Measurements from ENCODE around the gene YBEY. TPM values are rescaled to one million over a fixed set of nuclear protein-coding genes. Genes with fewer than 3 reads are reported as not detected.

YBEY gene
- total and polyA plus RNA-seq, 12 donors = 11.9 to 25.7 (median 16.7) TPM

- 38 to 44% methylated on average over 9 of the region's 9 CpGs for WGBS, 2 donors
- TF ChIP-seq CTCF (IDR thresholded peaks at IDR 0.05) = no peak
- ATAC-seq (peak; percentile 5 to 55 (median 36)), DNase-seq (peak in 1 of 2 donors; percentile 38)
- Histone ChIP-seq H3K4me3 (no peak overlapping the region), H3K27ac (peak overlapping the region; percentile 35 to 87 (median 77)), H3K9me3 (no peaks in the 10 kb centered on the region), H3K4me1 (peaks cover 9 to 37% (median 31%) of the 10 kb centered on the region in 9 donors), H3K36me3 (peaks cover 0 to 26% (median 11%) of the 10 kb centered on the region in 9 donors), H3K27me3 (peaks cover 0 to 13% (median 0%) of the 10 kb centered on the region in 7 donors)
- intact Hi-C loops (cut with DNase I) = no loop called here
These were observed 9.1 kb downstream of the YBEY start for GRCh38 chr21:46295177-46295770.

GRCh38 chr21:46295996-46296752 lies 10.0 kb downstream of the YBEY start:
- Histone ChIP-seq H3K4me1 (peaks cover 9 to 37% (median 31%) of the 10 kb centered on the region in 9 donors), H3K36me3 (peaks cover 0 to 27% (median 10%) of the 10 kb centered on the region in 9 donors), H3K27ac (peak overlapping the region; percentile 35 to 87 (median 78)), H3K4me3 (peak overlapping the region in 7 of 10 donors; percentile 7 to 73 (median 52)), H3K27me3 (peaks cover 0 to 13% (median 0%) of the 10 kb centered on the region in 7 donors), H3K9me3 (no peaks in the 10 kb centered on the region)
- intact Hi-C loops (cut with DNase I) = no loop called here
- no peak for TF ChIP-seq CTCF (IDR thresholded peaks at IDR 0.05)
- DNase-seq (peak; percentile 88 to 92), ATAC-seq (peak; percentile 82 to 97 (median 92))
- 45 to 59% methylated on average over 29 of the region's 29 CpGs for WGBS, 2 donors

GRCh38 chr21:46297338-46298271 lies 11.5 kb downstream of the YBEY start:
- peaks cover 0 to 13% (median 0%) of the 10 kb centered on the region in 7 donors for H3K27me3 ChIP-seq
- intact Hi-C loops (cut with DNase I) = no loop called here
- 3 to 5% methylated on average over 83 to 84 of the region's 84 CpGs for WGBS, 2 donors
- peaks cover 0 to 19% (median 0%) of the 10 kb centered on the region in 9 donors for H3K36me3 ChIP-seq
- no peaks in the 10 kb centered on the region for H3K9me3 ChIP-seq
- peak overlapping the region; percentile 5 to 73 (median 52) for H3K4me3 ChIP-seq
- no peak for TF ChIP-seq CTCF (IDR thresholded peaks at IDR 0.05)
- DNase-seq (peak; percentile 30 to 41), ATAC-seq (peak; percentile 23 to 65 (median 47))
- peak overlapping the region; percentile 67 to 87 (median 78) for H3K27ac ChIP-seq
- H3K4me1 ChIP-seq = peaks cover 9 to 37% (median 31%) of the 10 kb centered on the region in 9 donors

- no peak for DNase-seq
- no peak for ATAC-seq
- H3K36me3 ChIP-seq = peaks cover 0 to 21% (median 0%) of the 10 kb centered on the region in 9 donors
- peaks cover 9 to 37% (median 31%) of the 10 kb centered on the region in 9 donors for H3K4me1 ChIP-seq
- H3K27me3 ChIP-seq = peaks cover 0 to 13% (median 0%) of the 10 kb centered on the region in 7 donors
- intact Hi-C loops (cut with DNase I) = no loop called here
- H3K9me3 ChIP-seq = no peaks in the 10 kb centered on the region
- 87 to 91% methylated on average over 9 of the region's 9 CpGs for WGBS, 2 donors
- H3K4me3 ChIP-seq = no peak overlapping the region
- no peak overlapping the region for H3K27ac ChIP-seq
- no peak for TF ChIP-seq CTCF (IDR thresholded peaks at IDR 0.05)
These were observed 13.0 kb downstream of the YBEY start for GRCh38 chr21:46299167-46299566.

Measured in heart right ventricle (tissue), 16 donors.